GM21723 (cell line): ENCODE data around the gene CLK3.
"Not testable (repeated sequence)": the region's sequence is repeated elsewhere in the genome, so short reads cannot be mapped to it uniquely, and the experiment has no call there.

ENCODE experiments used
- ATAC-seq: cut with Tn5 transposase; IDR thresholded peaks from one replicate; pipeline ENCODE4 v1.9.1; 2021; ENCODE audit warnings: mild to moderate bottlenecking, moderate library complexity; ENCODE audit not compliant: unreplicated experiment

The CLK3 gene

GRCh38 chr15:74641151-74641550 lies 25.5 kb downstream of the CLK3 start:
- no peak for ATAC-seq

GRCh38 chr15:74642348-74642733 lies 26.7 kb downstream of the CLK3 start:
- no peak for ATAC-seq

GRCh38 chr15:74642734-74643664 lies 27.4 kb downstream of the CLK3 start:
- ATAC-seq, result no peak

GRCh38 chr15:74643665-74644204 lies 28.1 kb downstream of the CLK3 start:
- ATAC-seq, result no peak

GRCh38 chr15:74646480-74646879 lies 30.8 kb downstream of the CLK3 start:
- ATAC-seq, result no peak

GRCh38 chr15:74648051-74648842 lies 32.6 kb downstream of the CLK3 start:
- ATAC-seq, result no peak

- no peak for ATAC-seq
Observed at GRCh38 chr15:74651242-74651741, 35.7 kb downstream of the CLK3 start.

- ATAC-seq, result no peak
Observed at GRCh38 chr15:74653426-74654102, 37.9 kb downstream of the CLK3 start.

- no peak for ATAC-seq
Observed at GRCh38 chr15:74655424-74655823, 39.8 kb downstream of the CLK3 start.

- ATAC-seq, result no peak
Observed at GRCh38 chr15:74656935-74657535, 41.4 kb downstream of the CLK3 start.

- no peak for ATAC-seq
Observed at GRCh38 chr15:74657846-74658245, 42.2 kb downstream of the CLK3 start.

- not testable (repeated sequence) for ATAC-seq
Observed at GRCh38 chr15:74661280-74661679, 45.6 kb downstream of the CLK3 start.

- no peak for ATAC-seq
Observed at GRCh38 chr15:74662064-74662860, 46.6 kb downstream of the CLK3 start.

GRCh38 chr15:74663303-74664027 lies 47.8 kb downstream of the CLK3 start:
- ATAC-seq, result no peak

- ATAC-seq, result no peak
Observed at GRCh38 chr15:74664028-74664616, 48.5 kb downstream of the CLK3 start.

GRCh38 chr15:74664670-74665069 lies 49.0 kb downstream of the CLK3 start:
- ATAC-seq, result no peak

- no peak for ATAC-seq
Observed at GRCh38 chr15:74667975-74668374, 52.3 kb downstream of the CLK3 start.

- no peak for ATAC-seq
Observed at GRCh38 chr15:74669627-74670026, 54.0 kb downstream of the CLK3 start.

GRCh38 chr15:74674161-74674560 lies 58.5 kb downstream of the CLK3 start:
- no peak for ATAC-seq
